Naive thymus-derived CD8-positive, alpha-beta T cell (primary cell): Measurements from ENCODE around the gene TIE1. TPM values are rescaled to one million over a fixed set of nuclear protein-coding genes. Genes with fewer than 3 reads are reported as not detected.

Source experiments
- ATAC-seq, 2 donors: fragments of 150-1000 bp; cut with Tn5 transposase in 1 of 2; sonication (Bioruptor Pico), chemical (Tn5 transposase) in 1 of 2; 1 replicate in 1 of 2; 2 replicates in 1 of 2; pipeline ENCODE4 v1.10.0; 2021; ENCODE audit warnings: mild to moderate bottlenecking in 2 of 2, moderate library complexity in 2 of 2
- POLR2A ChIA-PET: fragments of 350-600 bp; sonication (Branson Sonifier 250); formaldehyde crosslinking; loops from one replicate; lab custom pipeline; 2021; ENCODE audit warnings: antibody characterized with exemption; lab: Charles Lee
- DNase-seq, 10 donors: peaks; one replicate each; pipeline versions ENCODE4 v3.0.0 to v3.0.0-alpha.2; 2020 to 2022
- H3K27ac Mint-ChIP-seq, 10 donors: one replicate each; pipeline ENCODE4 v1.8.0; 2020 to 2022; ENCODE audit warnings: mild to moderate bottlenecking in 10 of 10, mixed read lengths in 10 of 10, moderate library complexity in 4 of 10, inconsistent platforms in 1 of 10
- H3K27me3 Mint-ChIP-seq, 5 donors: one replicate each; pipeline ENCODE4 v1.8.0; 2021 to 2022; ENCODE audit warnings: mixed read lengths in 5 of 5
- H3K36me3 Mint-ChIP-seq, 3 donors: one replicate each; pipeline ENCODE4 v1.8.0; 2020 to 2022; ENCODE audit warnings: mixed read lengths in 3 of 3, mild to moderate bottlenecking in 2 of 3, inconsistent platforms in 1 of 3
- H3K4me1 Mint-ChIP-seq, 4 donors: one replicate each; pipeline ENCODE4 v1.8.0; 2021 to 2022; ENCODE audit warnings: mixed read lengths in 4 of 4
- H3K4me3 Mint-ChIP-seq, 10 donors: one replicate each; pipeline ENCODE4 v1.8.0; 2020 to 2022; ENCODE audit warnings: mild to moderate bottlenecking in 10 of 10, mixed read lengths in 10 of 10, moderate library complexity in 6 of 10, inconsistent platforms in 1 of 10
- H3K9me3 Mint-ChIP-seq, 9 donors: one replicate each; pipeline ENCODE4 v1.8.0; 2020 to 2022; ENCODE audit warnings: mixed read lengths in 9 of 9, mild to moderate bottlenecking in 3 of 9, inconsistent platforms in 1 of 9, moderate library complexity in 1 of 9
- polyA plus RNA-seq, 3 donors: library from polyadenylated mRNA; unstranded; fragments of 300-500 nt; fragmentation: Illumina TruSeq; gene quantifications; one replicate each; pipeline ENCODE4 v1.2.3, GENCODE V29; 2021
- total RNA-seq, 8 experiments: library from RNA in 2 of 8; stranded (reverse) in 2 of 8; gene quantifications; one replicate each; pipeline ENCODE4 v1.2.3 and lab custom pipeline; 2021 to 2026

Gene TIE1
- total and polyA plus RNA-seq, 5 experiments from 2014 or later: not detected

DNA sequence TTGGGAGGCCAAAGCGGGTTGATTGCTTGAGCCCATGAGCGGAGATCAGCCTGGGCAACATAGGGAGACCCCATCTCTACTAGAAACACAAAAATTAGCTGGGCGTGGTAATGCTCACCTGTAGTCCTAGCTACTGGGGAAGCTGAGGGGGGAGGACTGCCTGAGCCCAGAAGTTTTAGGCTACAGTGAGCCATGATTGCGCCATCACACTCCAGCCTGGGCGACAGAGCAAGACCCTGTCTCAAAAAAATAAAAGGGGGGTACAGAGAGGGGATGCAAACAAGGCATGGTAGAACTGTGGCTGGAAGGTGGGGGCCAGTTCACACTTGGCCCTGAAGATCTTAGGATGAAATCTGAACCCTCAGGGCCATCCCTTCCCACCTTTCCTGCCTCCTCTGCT is 14.2 kb upstream of the TIE1 start:
- no peak for DNase-seq
- Mint-ChIP-seq H3K4me1 (peaks cover 0 to 4% (median 0%) of the 10 kb centered on the region in 4 donors), H3K9me3 (no peaks in the 10 kb centered on the region), H3K27me3 (peaks cover 0 to 10% (median 4%) of the 10 kb centered on the region in 5 donors), H3K4me3 (no peak overlapping the region), H3K36me3 (no peaks in the 10 kb centered on the region), H3K27ac (no peak overlapping the region)
- POLR2A ChIA-PET: no interaction called here
- ATAC-seq: no peak

DNA sequence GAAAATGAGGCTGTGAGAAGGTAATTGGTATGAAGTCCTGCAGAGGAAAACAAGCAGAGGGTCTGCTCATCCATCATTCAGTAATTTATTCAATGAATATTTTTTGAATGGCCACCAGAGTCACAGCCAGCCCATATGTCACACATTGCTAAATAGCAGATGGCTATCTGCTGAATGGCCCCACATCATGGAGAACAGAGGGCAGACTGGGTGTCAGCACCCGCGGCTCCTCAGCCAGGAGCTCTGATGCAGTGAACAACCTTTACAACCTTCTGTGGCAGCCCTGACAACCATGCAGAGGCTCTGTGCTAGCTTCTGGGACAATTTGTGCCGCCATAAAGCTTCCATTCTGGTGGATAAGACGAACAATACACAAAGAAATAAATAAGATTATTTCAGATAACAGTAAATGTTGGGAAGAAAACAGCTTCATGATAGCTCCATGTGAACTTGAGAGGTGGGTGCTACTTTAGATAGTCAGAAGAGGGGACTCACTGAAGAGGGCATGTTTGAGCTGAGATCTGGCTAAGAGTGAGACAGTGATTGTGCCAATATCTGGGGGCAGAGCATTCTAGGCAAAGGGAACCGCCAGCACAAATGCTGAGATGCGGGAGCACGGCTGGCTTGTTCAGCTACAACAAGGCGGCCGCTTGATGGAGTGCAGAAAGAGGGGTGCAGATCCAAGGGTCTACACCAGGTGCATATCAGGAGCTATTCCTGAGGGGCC is 12.6 kb upstream of the TIE1 start:
- H3K4me1 Mint-ChIP-seq: peaks cover 0 to 4% (median 0%) of the 10 kb centered on the region in 4 donors
- no peak overlapping the region for H3K4me3 Mint-ChIP-seq
- no peaks in the 10 kb centered on the region for H3K36me3 Mint-ChIP-seq
- H3K27me3 Mint-ChIP-seq: peaks cover 0 to 10% (median 4%) of the 10 kb centered on the region in 5 donors
- POLR2A ChIA-PET: no interaction called here
- no peak for ATAC-seq
- DNase-seq: no peak
- no peaks in the 10 kb centered on the region for H3K9me3 Mint-ChIP-seq
- no peak overlapping the region for H3K27ac Mint-ChIP-seq

DNA sequence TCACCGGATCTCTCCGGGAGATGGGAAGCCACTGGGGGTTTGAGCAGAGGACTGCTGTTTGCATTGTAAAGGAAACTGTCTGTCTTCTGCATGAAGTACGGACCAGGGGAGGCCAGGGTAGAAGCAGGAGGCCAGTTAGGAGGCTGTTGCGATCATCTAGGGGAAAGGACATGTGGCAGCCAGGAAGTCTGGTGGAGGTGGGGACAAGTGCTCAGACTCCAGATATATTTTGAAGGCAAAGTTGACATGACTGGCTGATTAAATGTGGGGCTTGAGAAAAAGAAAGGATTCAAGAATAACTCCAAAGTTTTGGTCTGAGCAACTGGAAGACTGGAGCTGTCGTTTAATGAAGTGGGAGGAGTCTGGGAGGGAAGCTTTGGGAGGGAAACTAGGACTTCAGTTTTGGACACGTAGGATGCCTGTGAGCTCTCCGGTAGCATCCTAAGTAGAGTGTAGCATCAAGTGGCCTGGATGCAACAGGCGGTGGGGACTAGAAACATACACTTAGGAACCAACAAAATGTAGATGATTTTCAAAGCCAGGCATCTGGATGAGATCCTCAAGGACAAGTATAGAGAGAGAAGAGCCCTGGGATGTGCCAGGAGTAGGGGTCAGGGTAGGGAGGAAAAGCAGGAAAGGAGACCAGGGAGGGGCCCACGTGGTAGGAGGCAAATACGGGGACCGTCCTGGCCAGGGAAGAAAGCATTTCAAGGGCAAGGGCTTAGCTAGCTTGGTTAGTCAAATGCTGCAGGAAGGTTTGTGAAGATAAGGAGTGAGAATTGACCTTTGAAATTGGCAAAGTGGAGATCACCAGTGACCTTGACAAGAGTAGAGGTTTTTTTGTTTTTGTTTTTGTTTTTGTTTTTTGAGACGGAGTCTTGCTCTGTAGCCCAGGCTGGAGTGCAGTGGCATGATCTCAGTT is 11.7 kb upstream of the TIE1 start:
- H3K27ac Mint-ChIP-seq: no peak overlapping the region
- ATAC-seq (no peak), DNase-seq (no peak)
- POLR2A ChIA-PET: no interaction called here
- H3K4me1 Mint-ChIP-seq: peaks cover 0 to 4% (median 0%) of the 10 kb centered on the region in 4 donors
- H3K4me3 Mint-ChIP-seq: no peak overlapping the region
- H3K36me3 Mint-ChIP-seq: no peaks in the 10 kb centered on the region
- H3K27me3 Mint-ChIP-seq: peaks cover 0 to 10% (median 4%) of the 10 kb centered on the region in 5 donors
- no peaks in the 10 kb centered on the region for H3K9me3 Mint-ChIP-seq

DNA sequence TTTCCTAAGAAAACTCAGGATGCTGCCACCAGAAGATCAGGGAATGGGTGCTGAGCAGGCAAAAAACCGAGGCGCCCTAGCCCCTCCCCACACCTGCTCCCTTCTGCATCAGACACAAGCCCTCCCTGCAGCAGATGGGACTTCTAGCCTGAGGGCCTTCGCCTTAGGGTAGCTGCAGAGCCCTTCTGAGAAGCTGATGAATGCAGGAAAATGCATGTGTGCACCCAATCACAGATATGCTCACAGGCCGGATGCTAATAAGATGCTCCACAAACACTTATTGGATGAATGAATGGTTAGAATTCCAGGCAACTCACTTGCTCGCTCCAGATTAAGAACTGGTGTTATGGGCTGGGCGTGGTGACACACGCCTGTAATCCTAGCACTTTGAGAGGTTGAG is 8.6 kb upstream of the TIE1 start:
- H3K36me3 Mint-ChIP-seq: no peaks in the 10 kb centered on the region
- DNase-seq (no peak), ATAC-seq (no peak)
- H3K27ac Mint-ChIP-seq: no peak overlapping the region
- POLR2A ChIA-PET: no interaction called here
- H3K4me1 Mint-ChIP-seq: peaks cover 4 to 15% (median 9%) of the 10 kb centered on the region in 4 donors
- H3K4me3 Mint-ChIP-seq: no peak overlapping the region
- H3K27me3 Mint-ChIP-seq: peaks cover 0 to 6% (median 2%) of the 10 kb centered on the region in 5 donors
- no peaks in the 10 kb centered on the region for H3K9me3 Mint-ChIP-seq

DNA sequence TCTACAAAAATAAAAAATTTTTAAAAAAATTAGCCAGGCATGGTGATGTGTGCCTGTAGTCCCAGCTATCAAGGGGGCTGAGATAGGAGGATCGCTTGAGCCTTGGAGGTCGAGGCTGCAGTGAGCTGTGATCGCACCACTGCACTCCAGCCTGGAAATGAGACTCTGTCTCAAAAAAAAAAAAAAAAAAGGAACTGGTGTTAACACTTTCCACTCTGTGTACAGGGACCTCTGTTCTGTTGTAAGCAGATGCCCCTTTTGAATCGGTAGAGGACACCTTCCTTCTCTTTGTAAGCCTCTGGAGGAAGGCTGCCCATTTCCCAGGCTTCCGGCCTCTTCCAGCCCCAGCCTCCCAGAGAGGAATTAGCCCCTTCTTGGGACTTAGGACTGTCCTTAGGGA is 8.1 kb upstream of the TIE1 start:
- Mint-ChIP-seq H3K27ac (no peak overlapping the region), H3K4me1 (peaks cover 3 to 15% (median 9%) of the 10 kb centered on the region in 4 donors), H3K9me3 (no peaks in the 10 kb centered on the region), H3K4me3 (no peak overlapping the region), H3K27me3 (peaks cover 0 to 2% (median 0%) of the 10 kb centered on the region in 5 donors), H3K36me3 (no peaks in the 10 kb centered on the region)
- ATAC-seq (no peak), DNase-seq (no peak)
- POLR2A ChIA-PET: no interaction called here

DNA sequence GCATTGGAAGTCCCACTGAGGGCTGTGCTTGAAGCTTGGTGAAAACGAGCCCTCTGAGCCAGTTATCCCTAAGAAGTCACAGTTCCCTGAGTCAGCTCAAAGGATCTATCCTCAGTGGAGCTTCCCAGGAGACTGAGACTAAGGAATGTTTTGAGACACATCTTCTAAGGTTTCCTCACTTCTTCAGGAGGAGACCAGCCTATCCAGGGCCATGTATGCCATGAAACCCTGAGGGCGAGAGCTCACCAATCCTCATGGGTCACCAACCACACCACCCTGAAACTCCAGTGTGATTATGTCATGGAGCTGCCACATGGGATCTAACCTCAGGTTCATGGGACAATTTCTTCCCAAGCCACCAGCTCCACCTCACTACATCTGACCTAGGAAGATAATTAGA is 7.6 kb upstream of the TIE1 start:
- Mint-ChIP-seq H3K9me3 (no peaks in the 10 kb centered on the region), H3K27ac (no peak overlapping the region), H3K4me1 (peaks cover 3 to 15% (median 9%) of the 10 kb centered on the region in 4 donors), H3K4me3 (no peak overlapping the region), H3K27me3 (no peaks in the 10 kb centered on the region), H3K36me3 (no peaks in the 10 kb centered on the region)
- no peak for DNase-seq
- ATAC-seq: no peak
- POLR2A ChIA-PET: no interaction called here

DNA sequence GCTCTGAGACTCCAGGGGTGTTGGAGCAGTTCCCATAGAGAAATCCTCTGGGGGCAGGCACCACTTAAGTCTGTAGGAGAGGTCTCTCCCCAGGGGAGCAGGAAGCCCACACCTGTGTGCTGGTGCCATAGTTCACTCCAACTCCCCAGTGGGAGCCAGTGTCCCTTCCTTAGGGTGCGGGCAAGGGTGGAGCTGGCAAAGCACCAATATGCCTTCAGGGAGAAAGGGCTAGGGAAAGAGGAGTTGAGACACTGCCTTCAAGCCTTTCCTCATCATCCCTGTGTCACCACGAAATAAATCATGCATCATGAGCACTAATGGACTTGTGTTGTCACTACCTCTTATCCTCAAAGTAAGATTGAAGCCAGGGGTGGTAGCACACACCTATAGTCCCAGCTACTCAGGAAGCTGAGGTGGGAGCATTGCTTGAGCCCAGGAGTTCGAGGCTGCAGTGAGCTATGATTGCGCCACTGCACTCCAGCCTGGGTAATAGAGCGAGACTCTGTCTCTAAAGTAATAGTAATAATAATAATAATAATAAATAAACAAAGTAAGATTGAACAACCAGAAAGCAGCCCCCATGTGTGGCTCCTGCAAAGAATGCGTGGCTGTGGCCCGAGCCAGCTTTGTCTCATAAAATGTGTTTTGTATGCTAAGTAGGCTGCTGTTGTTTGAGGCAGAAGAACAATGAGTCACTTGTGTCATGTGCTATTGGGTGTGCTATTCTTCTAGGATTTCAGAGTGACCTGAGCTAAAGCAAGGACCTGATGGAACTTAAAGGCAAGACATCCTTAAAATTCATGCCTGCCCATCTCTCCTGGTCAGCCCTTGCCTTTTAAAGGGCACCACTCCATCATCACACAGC is 6.7 kb upstream of the TIE1 start:
- no peak for DNase-seq
- POLR2A ChIA-PET: no interaction called here

DNA sequence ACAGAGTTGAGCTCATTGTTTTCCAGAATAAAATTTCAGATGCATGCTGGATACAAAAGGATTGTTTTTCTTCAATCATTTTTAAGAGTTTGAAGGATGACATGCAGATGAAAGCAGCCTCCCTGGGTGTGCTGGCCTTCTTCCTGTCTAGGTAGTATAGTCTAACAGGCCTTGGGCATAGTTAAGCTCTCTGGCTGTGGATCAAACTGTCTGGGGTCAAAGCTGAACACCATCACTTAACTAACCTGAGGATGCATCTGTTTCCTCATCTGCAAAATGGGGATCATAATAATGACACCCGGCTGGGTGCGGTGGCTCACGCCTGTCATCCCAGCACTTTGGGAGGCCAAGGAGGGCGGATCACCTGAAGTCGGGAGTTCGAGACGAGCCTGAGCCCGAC is 6.0 kb upstream of the TIE1 start:
- ATAC-seq (no peak), DNase-seq (no peak)
- no peaks in the 10 kb centered on the region for H3K36me3 Mint-ChIP-seq
- no peaks in the 10 kb centered on the region for H3K9me3 Mint-ChIP-seq
- peaks cover 3 to 15% (median 9%) of the 10 kb centered on the region in 4 donors for H3K4me1 Mint-ChIP-seq
- H3K4me3 Mint-ChIP-seq: no peak overlapping the region
- H3K27ac Mint-ChIP-seq: peak overlapping the region in 4 of 10 donors; percentile 23 to 85 (median 56)
- POLR2A ChIA-PET: no interaction called here
- no peaks in the 10 kb centered on the region for H3K27me3 Mint-ChIP-seq

More for the DNA sequence above, 6.7 kb upstream of the TIE1 start:
- peaks cover 3 to 15% (median 9%) of the 10 kb centered on the region in 4 donors for H3K4me1 Mint-ChIP-seq
- H3K36me3 Mint-ChIP-seq: no peaks in the 10 kb centered on the region
- no peaks in the 10 kb centered on the region for H3K9me3 Mint-ChIP-seq
- ATAC-seq: no peak
- H3K27me3 Mint-ChIP-seq: no peaks in the 10 kb centered on the region
- no peak overlapping the region for H3K4me3 Mint-ChIP-seq
- peak overlapping the region in 2 of 10 donors; percentile 23 to 85 for H3K27ac Mint-ChIP-seq

DNA sequence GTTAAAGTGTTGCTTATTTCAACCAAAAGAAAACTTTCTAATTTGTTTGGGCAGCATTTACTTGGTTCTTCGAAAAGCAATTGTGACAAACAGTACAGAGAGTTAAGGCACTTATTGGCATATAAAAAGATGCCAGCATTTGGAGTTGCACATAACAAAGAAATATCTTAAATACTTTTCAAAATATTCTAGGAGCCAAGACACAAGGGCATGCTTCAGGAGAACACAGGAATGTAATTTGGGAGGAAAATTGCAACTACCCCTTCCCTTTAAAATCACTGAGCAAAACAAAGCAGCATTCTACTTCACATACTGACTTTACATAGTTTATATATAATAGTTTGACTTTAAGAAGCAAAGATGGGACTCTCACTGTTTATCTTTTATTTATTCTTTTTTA is 4.6 kb upstream of the TIE1 start:
- Mint-ChIP-seq H3K4me1 (peaks cover 4 to 15% (median 13%) of the 10 kb centered on the region in 4 donors), H3K36me3 (no peaks in the 10 kb centered on the region), H3K27me3 (no peaks in the 10 kb centered on the region), H3K9me3 (no peaks in the 10 kb centered on the region), H3K4me3 (no peak overlapping the region), H3K27ac (peak overlapping the region in 5 of 10 donors; percentile 22 to 81 (median 51))
- DNase-seq (no peak), ATAC-seq (no peak)
- POLR2A ChIA-PET: no interaction called here

DNA sequence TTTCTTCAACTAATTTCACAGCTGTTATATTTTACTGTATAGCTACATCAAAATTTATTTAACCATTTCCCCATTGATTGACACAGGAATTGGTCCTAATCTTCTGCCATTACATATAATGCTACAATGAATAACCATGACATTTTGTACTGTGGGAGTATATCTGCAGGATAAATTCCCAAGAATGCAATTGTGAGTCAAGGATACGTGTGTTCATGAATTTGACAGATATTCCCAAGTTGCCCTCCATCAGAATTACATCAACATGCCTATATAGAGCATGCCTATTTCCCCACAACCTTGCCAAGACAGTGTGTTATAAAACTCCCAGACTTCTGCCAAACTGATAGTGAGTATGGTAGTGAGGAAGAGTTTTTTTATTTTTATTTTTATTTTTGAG is 2.7 kb upstream of the TIE1 start:
- ATAC-seq (no peak), DNase-seq (no peak)
- no peaks in the 10 kb centered on the region for H3K27me3 Mint-ChIP-seq
- no peak overlapping the region for H3K4me3 Mint-ChIP-seq
- H3K36me3 Mint-ChIP-seq: no peaks in the 10 kb centered on the region
- peaks cover 4 to 15% (median 13%) of the 10 kb centered on the region in 4 donors for H3K4me1 Mint-ChIP-seq
- H3K27ac Mint-ChIP-seq: no peak overlapping the region
- POLR2A ChIA-PET: no interaction called here
- H3K9me3 Mint-ChIP-seq: no peaks in the 10 kb centered on the region

DNA sequence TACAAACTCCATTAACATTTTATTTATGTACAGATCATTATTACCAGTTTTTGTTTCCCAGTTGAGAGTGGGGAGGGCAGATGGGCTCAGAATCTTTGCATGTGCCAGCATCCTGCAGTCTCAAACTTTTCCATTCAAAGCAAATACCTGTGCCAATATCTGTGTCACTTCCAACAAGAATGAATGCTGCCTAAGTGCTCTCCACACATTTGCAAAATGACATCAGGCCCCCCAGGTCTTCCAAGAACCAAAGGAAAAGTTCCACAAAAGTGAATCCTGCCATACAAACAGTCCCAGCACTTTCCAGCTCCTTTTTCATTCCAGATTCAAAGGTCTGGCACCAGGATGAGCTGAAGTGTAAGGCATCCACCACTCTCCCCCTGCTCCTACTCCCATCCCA is 1.7 kb upstream of the TIE1 start:
- H3K9me3 Mint-ChIP-seq: no peaks in the 10 kb centered on the region
- H3K27ac Mint-ChIP-seq: peak overlapping the region in 1 of 10 donors; percentile 30
- H3K36me3 Mint-ChIP-seq: no peaks in the 10 kb centered on the region
- H3K4me1 Mint-ChIP-seq: peaks cover 4 to 15% (median 13%) of the 10 kb centered on the region in 4 donors
- H3K4me3 Mint-ChIP-seq: no peak overlapping the region
- peaks cover 0 to 1% (median 0%) of the 10 kb centered on the region in 5 donors for H3K27me3 Mint-ChIP-seq
- POLR2A ChIA-PET: no interaction called here
- ATAC-seq: no peak
- no peak for DNase-seq

DNA sequence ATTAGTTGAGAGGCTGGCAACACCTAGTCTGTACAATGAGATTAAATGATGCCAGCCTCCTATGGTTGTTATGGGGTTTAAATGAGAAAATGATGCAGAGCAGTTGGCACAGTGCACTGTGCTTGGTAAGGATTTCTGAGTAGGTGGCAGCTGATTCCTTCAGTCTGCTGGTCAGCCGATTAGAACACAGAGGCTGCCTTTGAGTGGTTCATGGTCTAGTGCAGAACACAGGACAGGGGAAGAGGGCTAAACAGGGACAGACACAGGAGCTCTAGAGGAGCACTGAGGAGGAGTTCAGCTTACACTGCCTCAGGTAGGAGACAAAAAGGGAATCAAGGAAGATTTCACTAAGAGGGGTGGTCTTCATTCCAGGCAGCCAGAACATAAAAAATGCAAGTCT is 1.4 kb downstream of the TIE1 start:
- DNase-seq (no peak), ATAC-seq (no peak)
- POLR2A ChIA-PET: no interaction called here
- Mint-ChIP-seq H3K9me3 (no peaks in the 10 kb centered on the region), H3K4me1 (peaks cover 0 to 6% (median 3%) of the 10 kb centered on the region in 4 donors), H3K4me3 (no peak overlapping the region), H3K27ac (peak overlapping the region in 2 of 10 donors; percentile 6 to 9), H3K36me3 (no peaks in the 10 kb centered on the region), H3K27me3 (peaks cover 0 to 5% (median 0%) of the 10 kb centered on the region in 5 donors)
